Kidney capillary endothelial cell (primary cell): ENCODE results near the gene ACOT7.
"Not testable (repeated sequence)": the region's sequence is repeated elsewhere in the genome, so short reads cannot be mapped to it uniquely, and the experiment has no call there.

Experiments used
- DNase-seq: peaks from one replicate; pipeline ENCODE4 v3.0.0-alpha.2; 2018; ENCODE audit warnings: low spot score

The ACOT7 gene

GRCh38 chr1:6393400-6394187 is at the start of gene ACOT7:
Gene ACOT7, minus strand, starts transcription at chr1:6393767. Its CDS starts 368 bp downstream, at chr1:6393399.
- DNase-seq, result peak; percentile 86

- no peak for DNase-seq
Observed at GRCh38 chr1:6441586-6441985, 48.0 kb upstream of the ACOT7 start.

GRCh38 chr1:6440198-6441126 is 46.9 kb upstream of the ACOT7 start:
- DNase-seq, result no peak

- no peak for DNase-seq
Observed at GRCh38 chr1:6438047-6438525, 44.5 kb upstream of the ACOT7 start.

GRCh38 chr1:6437012-6437700 is 43.6 kb upstream of the ACOT7 start:
- not testable (repeated sequence) for DNase-seq

GRCh38 chr1:6436277-6436676 is 42.7 kb upstream of the ACOT7 start:
- DNase-seq, result not testable (repeated sequence)

- DNase-seq, result no peak
Observed at GRCh38 chr1:6435547-6435946, 42.0 kb upstream of the ACOT7 start.

GRCh38 chr1:6435129-6435528 is 41.6 kb upstream of the ACOT7 start:
- DNase-seq, result no peak

GRCh38 chr1:6434186-6434585 is 40.6 kb upstream of the ACOT7 start:
- DNase-seq, result no peak

- not testable (repeated sequence) for DNase-seq
Observed at GRCh38 chr1:6431645-6432579, 38.3 kb upstream of the ACOT7 start.

- DNase-seq, result not testable (repeated sequence)
Observed at GRCh38 chr1:6429660-6430411, 36.3 kb upstream of the ACOT7 start.

- DNase-seq, result not testable (repeated sequence)
Observed at GRCh38 chr1:6428453-6428852, 34.9 kb upstream of the ACOT7 start.

GRCh38 chr1:6427441-6428390 is 34.1 kb upstream of the ACOT7 start:
- no peak for DNase-seq

GRCh38 chr1:6426972-6427350 is 33.4 kb upstream of the ACOT7 start:
- DNase-seq, result no peak

GRCh38 chr1:6426277-6426971 is 32.9 kb upstream of the ACOT7 start:
- no peak for DNase-seq

- DNase-seq, result no peak
Observed at GRCh38 chr1:6425658-6426057, 32.1 kb upstream of the ACOT7 start.

- no peak for DNase-seq
Observed at GRCh38 chr1:6424619-6425593, 31.3 kb upstream of the ACOT7 start, which contains the start of gene ESPN. Gene ESPN, plus strand, starts transcription at chr1:6424776. Its CDS starts 180 bp downstream, at chr1:6424956.
